Ecto neural progenitor cell (in vitro differentiated cells): ENCODE results near the gene PLCH2.

Source experiments
- DNase-seq: peaks from one replicate; pipeline ENCODE4 v3.0.0-alpha.2; 2018; ENCODE audit warnings: low spot score

PLCH2 gene

DNA sequence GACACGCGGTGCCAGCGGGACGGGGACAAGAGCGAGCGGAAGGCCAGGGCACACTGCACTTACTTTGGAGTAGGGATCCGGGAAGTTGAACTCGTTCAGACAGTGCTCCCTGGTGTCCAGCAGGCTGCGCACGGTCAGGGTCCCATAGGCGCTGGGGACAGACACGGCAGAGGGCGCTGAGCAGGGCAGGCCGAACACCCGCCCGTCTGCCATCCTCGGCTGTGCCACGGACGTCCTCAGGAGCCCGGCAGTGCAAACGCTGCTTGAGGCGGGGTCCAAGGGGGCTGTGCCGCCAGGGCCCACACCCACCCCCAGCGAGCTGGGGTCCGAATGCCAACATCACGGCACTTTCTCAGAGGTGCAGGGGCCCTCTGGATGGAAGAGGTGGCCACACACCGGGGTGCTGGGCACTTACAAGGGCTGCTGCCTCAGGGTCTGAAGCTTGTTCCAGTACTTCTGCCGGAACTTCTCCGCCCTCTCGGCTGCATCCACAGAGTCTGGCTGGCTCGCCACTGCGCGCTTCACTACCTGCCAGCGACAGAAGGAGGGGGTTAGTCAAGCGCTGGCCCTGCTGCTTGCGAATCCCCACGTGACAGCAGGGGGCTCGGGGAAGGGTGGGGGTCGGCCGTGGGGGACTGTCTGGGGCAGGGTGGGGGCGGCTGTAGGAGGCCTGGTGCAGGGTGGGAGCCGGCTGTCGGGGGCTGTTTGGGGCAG lies 38.0 kb downstream of the PLCH2 start:
- no peak for DNase-seq

DNA sequence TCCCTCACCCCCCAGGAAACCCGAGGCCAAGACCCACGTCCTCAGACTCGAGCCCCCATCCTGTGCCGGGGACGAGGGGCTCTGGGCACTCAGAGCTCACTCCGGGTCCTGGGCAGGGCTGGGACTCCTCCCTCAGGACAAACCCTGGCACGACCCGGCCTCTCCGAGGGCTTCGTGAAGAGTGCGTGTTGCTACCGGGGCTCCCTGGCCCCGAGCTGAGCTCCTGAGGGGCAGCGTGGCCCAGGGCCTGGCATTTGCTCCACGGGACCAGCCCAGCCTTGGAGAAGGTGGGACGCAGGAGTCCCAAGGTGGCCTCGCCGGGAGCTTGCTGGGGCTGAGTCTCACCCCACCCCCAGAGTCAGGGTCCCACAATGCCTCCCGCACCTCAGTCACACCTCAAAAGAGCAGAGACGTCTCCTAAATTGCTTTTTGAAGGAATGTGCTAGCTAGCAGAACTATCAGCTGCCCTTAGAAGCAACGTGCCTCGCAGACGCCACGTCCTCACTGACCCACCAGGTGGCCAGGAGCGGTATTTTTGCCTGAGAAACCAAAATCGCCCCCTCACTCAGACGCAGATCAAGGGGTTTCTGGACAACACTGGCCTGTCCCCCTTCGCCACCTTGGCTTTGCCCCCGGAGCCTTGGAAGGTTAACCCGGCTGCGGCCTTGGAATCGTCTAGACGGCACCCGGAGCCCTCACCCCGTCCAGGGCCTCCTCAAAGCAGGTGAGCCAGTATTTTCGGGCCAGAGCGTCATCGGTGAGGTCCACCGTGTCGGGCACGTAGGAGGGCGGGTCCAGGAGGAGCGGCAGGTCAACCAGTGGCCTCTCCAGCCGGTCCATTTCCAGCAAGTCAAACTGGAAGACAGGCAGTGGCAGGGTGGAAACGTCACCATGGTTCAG lies 39.0 kb downstream of the PLCH2 start:
- no peak for DNase-seq

DNA sequence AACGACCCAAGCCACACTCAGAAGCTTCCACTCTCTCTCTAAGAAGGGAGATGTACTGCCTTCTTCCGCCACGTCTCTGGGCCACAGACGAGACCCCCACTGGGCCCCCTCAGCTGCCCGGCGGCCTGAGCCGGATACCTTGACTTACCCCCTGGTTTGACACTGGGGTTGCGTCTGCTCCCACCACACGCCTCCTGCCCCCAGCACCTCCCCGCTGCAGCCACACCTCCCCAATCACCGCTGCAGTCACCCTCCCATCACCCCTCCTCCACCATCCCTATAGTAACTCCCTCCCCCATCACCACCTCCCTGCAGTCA lies 39.6 kb downstream of the PLCH2 start:
- DNase-seq: no peak

GRCh38 chr1:2516124-2516523 lies 40.0 kb downstream of the PLCH2 start:
- no peak for DNase-seq

GRCh38 chr1:2516946-2517345 lies 40.9 kb downstream of the PLCH2 start:
- no peak for DNase-seq

- no peak for DNase-seq
Observed at GRCh38 chr1:2517966-2518365, 41.9 kb downstream of the PLCH2 start.

- DNase-seq: no peak
Observed at GRCh38 chr1:2518528-2518927, 42.4 kb downstream of the PLCH2 start.

GRCh38 chr1:2519029-2519685 lies 43.1 kb downstream of the PLCH2 start:
- no peak for DNase-seq

GRCh38 chr1:2519729-2520128 lies 43.6 kb downstream of the PLCH2 start:
- no peak for DNase-seq

- DNase-seq: no peak
Observed at GRCh38 chr1:2520206-2520605, 44.1 kb downstream of the PLCH2 start.

DNA sequence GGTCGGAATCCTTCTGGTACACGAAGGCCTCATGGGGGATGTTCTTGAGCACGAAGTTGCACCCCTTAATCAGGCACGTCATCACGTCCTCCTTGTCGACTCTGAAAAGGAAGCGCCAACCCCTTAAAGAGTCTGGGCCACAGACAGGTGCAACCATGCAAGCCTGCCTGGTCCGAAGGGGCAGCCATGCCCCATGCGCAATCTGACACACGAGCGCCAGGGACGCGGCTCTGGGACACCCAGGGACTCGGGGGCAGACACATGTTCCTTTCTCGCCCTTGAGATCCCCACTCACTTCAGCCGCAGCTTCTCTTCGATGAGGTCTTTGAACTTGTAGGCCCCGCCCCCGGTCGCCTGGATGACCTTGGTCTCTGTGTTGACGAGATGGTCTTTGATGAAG lies 44.7 kb downstream of the PLCH2 start:
- no peak for DNase-seq

GRCh38 chr1:2522230-2522629 lies 46.1 kb downstream of the PLCH2 start:
- DNase-seq: no peak

DNA sequence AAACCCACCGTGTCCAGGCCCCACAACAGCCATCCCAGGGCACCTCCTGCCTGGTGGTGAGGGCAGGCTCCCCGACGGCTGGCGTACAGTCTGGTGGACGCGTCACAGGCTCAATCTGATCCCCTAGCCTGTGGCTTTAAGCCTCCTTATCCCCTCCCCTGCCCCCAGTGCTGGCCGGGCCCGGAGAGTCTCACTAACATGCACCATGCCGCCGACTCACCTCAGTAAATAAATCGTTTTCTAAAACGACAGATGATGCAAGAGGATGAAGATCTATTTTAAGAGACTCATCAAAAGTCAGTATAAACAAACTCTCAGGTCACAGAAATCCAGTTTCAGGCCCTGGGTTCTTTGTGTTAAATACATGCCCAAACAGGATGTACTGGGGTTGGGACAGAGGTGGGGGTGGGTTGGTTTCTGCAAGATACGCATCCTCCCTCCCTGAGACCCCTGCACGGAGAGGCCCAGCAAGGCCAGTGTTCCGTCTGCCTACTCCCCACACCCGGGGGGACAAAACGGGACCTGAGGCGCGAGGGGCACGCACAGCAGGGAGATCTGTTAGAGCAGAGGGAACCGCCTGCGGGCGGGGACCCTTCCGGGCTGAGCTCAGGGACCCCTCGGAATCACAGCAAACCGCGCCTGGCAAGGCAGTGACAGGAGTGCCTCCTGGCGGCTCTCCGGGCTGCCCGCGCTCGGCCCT lies 47.3 kb downstream of the PLCH2 start:
- no peak for DNase-seq

DNA sequence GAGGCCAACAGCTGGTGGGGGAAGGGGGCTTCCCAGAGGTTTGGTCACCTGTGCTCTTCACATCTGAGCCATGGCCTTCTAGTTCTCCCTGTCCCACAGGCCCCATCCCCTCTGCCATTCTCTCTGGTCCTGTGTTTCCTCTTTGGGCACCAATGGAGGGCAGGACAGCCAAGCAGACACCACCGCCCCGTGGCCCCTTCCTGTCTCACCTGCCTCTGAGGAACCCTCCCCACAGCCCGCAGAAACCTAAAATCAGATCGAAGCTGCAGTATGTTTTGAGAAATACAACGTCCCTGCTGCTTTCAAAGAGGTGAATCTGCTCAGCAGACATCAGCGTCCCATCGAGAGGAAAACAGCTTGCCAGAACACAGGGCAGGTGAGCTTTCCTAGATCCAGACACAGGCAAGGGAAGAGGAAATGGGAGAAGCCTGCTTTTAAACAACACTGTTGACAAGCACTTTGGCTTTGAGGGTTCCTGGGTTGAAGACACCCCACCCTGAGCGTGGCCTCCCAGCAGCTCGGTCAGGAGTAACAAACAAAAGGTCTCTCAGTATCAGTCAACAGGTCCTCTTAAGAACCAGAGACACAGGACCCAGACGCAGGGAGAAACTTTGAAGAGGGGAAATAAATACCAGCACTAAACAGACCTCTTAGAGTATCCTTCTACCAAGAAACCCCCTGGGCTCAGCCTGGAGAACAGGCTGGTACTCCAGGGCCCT lies 48.0 kb downstream of the PLCH2 start:
- DNase-seq: no peak

DNA sequence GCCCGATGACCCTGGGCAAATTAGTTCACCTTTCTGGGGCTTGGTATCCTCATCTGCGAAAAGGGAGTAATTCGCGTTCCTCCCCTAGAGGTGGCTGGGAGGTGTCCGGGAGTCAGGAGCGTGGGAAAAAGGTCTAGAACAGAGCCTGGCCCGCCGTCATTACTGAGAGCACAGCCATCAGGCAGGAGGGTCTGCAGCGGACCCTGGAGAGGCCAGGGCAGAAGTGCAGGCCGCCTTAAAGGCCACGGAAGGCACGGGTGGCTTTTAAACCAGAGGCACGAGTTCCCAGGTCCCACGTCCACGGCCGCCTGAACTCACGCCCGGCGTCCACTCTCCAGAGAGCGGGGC lies 49.5 kb downstream of the PLCH2 start:
- DNase-seq: no peak

- peak; percentile 96 for DNase-seq
Observed at GRCh38 chr1:2525920-2526823, 50.1 kb downstream of the PLCH2 start, which contains the start of gene PANK4. Gene PANK4, minus strand, starts transcription at chr1:2526596. Its CDS starts 9 bp downstream, at chr1:2526587.

- peak; percentile 71 for DNase-seq
Observed at GRCh38 chr1:2526824-2527555, 50.9 kb downstream of the PLCH2 start.

DNA sequence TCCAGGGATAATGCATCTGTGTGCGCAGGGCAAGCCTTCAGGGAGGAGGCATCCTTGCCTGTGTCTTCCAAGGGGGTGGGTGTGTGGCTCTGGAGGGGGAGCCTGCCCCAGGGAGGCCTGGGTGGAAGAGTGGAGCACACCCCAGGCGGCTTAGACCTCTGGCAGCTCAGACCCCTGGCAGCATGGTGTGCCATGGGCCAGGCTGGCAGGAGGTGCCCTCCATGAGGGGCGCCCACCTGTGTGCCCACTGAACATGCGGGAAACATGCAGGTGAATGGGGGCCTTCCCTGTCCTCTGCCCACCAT lies 51.4 kb downstream of the PLCH2 start:
- no peak for DNase-seq

DNA sequence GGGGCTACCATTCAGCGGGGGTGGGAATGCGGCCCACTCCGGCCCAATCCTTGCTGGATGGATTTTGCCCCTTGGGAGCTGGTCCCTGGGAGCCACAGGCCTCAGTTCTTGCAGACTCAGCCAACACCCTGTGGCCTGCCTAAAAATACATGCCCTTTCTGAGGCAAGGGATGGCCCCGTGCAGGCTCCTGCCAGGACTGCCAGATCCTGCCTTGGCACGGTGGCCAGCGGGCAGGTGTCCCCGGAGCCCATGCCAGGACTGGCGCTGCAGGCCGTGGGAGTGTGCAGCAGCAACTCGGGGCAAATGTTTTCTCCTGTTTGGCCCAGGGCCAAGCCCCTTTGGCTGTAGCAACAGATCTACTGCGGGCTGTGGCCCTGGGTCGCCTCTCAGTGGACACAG lies 51.9 kb downstream of the PLCH2 start:
- no peak for DNase-seq

DNA sequence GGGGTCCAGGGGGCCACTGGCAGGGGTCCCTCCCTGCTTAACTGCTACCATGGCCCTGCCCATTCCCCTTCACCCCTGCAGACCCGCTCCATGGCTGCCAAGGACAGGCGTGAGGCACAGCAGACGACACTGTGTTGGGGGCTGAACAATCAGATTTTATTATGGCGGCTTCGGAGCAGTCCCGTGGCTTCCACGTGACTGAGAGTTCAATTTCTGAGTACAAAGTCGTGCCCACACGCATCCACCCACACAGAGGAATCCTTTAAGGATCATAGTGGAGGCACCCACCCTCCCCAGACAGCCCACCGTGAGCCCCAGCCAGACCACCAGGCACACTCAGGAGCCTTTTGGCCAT lies 52.5 kb downstream of the PLCH2 start:
- no peak for DNase-seq
